Anterior cingulate cortex (tissue), 58 donors: ENCODE results near the gene CMIP.
"Not testable (repeated sequence)": the region's sequence is repeated elsewhere in the genome, so short reads cannot be mapped to it uniquely, and the experiment has no call there.

Experiments
- DNase-seq, 58 donors: peaks; one replicate each; lab custom pipeline; 2025; lab: John Stamatoyannopoulos, UW

Gene CMIP

DNA sequence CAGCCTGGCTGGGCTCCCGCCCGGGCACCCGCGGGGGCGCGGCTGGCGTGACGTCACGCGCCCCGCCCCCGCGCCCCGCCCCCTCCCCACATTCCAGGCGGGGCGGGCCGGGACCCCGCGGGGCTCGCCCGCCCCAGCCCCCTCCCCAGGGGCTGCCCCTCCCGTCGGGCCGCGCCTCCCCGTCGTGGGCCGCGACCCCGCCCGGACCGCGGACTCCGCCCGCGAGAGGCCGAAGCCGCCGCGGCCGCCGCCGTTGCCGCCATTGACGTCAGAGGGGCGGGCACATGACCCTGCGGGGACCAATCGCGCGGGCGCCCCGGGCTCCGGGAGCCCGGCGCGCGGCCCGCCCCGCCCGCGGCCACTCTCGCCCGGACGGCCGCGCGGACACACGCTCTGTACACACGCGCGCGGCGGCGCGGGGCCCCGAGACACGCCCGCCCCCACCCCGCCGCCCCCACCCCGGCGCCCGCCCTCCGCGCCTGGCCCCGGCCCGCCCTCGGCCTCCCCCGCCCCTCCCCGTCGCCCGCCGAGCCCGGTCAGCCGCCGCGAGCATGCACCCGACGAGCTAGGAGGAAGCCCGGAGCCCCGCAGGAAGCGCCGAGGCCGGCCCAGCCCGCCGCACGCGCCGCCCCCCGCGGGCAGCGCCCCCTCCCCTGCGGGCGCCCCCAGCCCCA lies at the start of gene CMIP:
Gene CMIP, plus strand, starts transcription at position 361 of the 674 bp plus-strand sequence.
- DNase-seq = peak in 52 of 58 donors; percentile 23 to 82 (median 70)

DNA sequence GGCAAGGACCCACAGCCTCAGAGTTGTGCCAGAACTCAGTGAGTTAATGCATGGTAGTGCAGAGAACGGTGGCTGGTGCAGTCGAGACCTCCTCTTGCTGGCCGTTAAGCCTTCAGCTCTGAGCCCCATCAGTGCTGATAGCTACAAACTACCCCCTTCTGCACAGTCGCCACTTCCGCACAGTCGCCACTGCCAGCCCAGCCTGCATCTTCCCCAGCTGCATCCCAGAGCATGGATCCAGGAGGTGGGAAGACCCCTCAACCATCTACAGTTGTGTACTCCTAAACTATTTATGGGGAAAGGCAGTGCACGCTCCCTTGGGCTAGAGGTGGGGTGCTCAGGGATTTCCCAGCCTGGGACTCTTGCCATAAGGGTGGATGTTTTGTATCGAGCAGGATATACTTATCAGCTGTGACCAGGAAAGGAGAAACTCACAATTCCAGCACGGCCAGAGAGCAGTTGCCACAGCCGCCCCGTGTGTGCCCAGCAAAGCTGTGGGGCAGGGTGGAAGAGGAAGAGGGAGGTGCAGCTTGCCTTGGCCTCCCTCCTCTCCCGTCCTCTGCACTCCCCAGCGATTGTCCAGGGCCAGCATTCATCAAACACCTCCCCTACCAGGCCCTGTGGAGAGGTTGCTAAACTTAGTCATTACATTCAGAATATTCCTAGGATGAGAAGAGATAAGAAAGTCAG lies 49.5 kb upstream of the CMIP start:
- DNase-seq = no peak

DNA sequence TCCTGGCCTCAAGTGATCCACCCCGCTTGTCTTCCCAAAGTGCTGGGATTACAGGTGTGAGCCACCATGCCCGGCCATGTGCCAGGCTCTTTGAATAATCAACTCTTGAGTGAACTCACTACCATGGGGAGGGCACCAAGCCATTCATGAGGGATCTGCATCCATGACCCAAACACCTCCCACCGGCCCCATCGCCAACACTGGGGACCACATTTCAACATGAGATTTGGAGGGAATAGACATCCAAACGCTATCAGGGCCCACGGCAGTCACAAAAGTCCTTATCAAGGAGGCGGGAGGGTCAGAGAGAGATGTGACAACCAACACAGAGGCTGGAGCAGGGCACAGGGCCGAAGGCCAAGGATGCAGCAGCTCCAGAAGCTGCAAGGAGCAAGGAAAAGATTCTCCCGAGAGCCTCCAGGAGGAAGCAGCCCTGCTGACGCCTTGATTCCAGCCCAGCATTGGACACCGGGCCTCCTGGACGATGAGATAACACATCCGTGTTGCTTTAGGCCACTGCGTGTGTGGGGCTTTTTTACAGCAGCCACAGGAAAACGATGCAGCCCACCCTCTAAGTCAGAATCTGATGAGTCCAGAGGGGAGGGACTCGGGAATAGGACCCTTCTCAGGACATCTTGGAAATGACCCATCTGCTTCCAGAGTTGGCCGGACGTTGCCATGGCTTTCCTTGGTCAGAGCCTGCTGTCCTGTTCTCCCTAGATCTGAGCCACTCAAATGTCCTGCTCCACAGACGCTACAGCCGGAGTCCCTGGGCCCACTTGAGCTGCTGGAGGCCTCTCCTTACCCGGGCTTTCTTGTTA lies 47.3 kb upstream of the CMIP start:
- no peak for DNase-seq

DNA sequence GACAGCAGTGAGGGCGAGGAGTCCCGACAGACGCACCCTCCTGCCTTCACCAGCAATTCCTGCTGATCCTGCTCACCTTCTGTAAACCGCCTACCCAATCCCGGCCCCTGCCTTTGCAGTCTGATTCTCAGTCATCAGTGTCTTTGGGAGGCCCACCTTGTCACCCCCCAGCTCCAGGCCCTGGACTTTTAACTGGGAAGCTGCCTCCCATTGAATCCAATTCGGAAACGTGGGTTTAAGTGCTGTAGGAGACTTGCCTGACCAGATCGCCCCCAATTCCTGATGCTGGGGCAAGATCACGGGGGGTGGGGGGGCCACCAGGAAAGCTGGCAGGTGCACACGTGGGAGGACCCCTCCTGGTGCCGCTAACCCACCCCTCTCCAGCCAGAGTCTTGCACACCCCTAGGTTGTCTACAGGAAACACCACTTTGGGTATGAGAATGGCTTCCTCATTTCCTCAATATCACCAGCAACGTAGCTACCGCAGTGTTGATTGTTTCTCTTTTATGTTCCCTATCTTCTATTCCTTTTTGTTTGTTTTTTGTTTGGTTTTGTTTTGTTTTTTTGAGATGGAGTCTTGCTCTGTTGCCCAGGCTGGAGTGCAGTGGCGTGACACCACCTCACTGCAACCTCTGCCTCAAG lies 46.6 kb upstream of the CMIP start:
- DNase-seq = no peak

DNA sequence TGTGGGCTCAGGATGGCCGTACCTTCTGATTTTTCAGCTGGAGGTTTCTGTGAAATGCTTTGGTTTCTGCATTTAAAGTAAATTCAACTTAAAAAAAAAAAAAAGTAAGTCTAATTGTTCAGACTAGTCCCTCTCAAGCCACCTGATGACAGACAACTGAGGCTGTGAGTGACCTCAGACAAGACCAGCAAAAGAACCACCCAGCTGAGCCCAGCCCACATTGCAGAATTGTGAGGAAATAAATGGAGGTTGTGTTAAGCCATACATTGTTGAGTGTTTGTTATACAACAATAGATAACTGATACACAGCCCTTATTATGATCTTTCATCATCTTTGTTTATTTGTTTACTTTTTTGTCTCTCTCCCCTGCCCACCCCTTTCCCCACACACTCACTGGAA lies 44.7 kb upstream of the CMIP start:
- DNase-seq = no peak

DNA sequence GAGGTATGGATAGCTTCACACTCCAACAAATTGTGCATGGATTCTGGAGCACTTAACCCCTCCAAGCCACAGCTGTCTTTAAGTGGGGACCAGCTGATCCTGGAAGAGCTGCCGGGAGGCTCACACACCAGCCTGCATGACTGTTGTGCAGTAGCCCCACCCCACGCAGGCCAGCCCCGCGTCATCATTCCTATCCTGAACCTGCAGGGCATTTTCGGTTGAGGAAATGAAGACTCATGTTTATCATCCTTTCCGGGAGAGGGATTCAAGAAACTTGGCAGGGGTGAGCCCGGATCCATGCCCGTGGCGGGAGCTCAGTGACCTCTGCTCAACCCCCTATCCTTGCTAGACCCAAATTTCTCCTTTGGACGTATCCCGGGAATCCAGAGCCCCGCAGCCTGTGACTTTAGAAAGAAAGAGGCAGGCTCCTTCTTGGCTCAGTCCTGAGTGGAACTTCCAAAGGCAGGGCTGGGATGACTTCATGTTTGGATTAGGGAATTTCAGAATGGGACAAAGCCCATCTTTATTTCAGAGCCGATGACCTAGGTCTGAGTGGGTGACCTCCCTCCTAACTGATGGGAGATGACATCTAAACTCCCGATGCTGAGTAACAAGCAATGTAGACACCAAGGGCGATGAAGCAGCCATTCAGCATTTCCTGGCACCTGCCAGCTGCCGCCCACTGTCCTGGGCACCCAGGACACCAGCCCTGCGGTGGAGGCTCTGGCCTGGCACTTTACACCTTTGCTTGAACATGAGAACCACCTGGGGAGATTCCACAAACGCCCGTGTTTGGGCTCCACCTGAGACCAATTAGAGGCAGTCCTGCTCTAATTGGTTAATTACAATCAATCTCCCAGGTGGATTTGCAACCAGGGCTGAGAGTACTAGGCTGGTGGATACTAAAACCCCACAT lies 43.3 kb upstream of the CMIP start:
- no peak for DNase-seq

DNA sequence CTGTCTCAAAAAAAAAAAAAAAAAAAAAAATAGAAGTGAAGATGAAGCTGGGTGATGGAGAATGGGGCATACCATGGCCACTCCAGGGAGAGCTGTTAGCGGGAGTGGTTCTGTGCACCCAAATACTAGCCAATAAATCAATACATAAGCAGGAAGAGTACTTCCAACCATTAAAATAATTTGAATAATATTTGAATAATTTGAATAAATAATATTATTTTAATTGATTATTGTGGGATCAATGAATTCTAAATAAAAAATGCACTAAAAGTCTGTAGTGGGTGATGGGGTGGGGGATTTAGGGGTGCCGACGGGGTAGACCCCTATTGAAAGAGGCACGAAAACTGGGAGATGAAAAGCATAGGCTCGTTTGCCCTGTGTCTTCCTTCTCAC lies 41.4 kb upstream of the CMIP start:
- DNase-seq = no peak

DNA sequence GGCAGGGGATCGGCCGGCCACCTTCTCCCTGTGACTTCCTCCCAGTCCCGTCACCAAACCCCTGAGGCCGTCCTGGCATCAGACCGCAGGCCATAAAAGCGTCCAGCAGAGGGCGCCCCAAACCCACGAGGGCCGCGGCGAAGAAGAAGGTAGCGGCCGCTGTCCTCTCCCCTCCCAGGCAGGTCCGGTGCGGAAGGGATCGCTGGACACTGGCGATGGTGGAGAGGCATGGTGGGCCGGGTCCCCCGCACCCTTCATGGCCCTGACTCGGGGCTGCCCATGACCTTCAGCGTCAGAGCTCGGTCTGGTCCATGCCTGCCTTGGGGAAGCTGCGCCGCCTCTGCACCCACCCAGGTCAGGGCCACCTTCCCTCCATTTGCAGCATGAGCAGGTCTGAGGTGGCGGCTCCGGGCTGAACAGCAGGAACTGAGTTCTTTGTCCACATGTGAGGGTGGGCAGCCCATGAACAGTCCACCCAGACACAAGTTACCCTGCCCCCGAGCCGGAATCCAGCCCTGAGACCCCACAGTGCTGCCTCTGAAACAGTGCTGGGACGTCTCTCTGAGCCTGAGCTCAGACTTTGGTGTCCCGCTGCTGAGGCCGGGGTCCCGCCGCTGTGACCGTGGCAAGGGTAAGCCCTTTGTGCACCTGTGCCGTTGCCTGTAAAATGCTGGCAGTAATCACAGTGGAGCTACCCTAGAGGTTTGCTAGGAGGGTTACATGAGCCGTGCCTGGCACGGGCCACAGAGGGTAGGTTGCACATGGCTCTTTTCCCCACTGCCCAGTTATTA lies 40.8 kb upstream of the CMIP start:
- DNase-seq = peak in 56 of 58 donors; percentile 15 to 88 (median 56)

DNA sequence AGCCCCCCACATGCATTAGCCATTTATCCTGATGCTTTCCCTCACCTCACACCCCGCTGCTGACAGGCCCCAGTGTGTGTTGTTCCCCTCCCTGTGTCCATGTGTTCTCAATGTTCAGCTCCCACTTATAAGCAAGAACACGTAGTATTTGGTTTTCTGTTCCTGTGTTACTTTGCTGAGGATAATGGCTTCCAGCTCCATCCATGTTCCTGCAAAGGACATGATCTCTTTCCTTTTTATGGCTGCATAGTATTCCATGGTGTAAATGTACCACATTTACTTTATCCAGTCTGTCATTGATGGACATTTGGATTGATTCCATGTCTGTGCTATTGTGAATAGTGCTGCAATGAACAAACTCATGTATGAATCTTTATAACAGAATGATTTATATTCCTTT lies 39.6 kb upstream of the CMIP start:
- DNase-seq = not testable (repeated sequence)

DNA sequence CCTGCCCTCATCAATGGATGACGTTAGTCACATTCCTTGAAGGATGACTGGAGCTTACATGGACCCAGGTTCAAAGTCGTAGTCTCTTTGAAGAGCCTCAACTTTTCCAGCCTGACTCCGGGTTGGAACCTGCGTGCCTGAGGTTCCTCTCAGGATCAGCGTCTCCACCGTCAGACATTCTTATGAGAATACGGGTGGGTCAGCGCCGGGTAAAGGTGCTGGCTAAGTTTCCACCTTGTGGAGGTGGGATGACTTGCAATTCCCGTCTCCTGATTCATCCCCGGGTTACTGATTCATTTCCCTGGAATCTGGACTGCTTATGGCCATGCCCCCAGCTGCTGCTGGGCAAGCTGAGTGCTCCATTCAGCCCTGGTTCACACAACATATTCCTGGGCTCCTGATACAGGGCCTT lies 38.9 kb upstream of the CMIP start:
- DNase-seq = no peak

DNA sequence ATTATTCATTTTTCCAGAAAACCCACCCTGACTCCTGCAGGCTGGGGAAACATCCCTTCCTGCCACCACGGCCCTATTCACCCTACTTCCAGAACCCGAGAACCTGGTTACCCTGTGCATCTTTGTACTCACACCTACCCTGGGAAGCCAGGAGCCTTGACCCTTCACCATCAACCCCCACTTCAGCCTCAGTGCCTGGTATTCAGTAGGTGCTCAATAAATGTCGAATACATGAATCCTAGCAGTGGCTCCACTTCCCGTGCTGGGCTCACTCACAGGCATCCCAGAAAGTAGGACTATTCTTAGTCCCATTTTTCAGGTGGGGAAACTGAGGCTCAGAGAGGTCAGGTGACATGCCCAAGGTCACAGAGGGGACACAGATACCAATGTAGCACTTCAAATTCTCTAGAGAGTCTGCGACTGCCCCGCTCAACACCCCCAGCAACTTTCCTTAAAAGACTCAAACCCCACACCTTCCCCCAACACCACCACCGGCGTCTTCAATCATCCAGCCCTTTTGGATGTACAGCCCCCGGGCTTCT lies 36.1 kb upstream of the CMIP start:
- DNase-seq = no peak

DNA sequence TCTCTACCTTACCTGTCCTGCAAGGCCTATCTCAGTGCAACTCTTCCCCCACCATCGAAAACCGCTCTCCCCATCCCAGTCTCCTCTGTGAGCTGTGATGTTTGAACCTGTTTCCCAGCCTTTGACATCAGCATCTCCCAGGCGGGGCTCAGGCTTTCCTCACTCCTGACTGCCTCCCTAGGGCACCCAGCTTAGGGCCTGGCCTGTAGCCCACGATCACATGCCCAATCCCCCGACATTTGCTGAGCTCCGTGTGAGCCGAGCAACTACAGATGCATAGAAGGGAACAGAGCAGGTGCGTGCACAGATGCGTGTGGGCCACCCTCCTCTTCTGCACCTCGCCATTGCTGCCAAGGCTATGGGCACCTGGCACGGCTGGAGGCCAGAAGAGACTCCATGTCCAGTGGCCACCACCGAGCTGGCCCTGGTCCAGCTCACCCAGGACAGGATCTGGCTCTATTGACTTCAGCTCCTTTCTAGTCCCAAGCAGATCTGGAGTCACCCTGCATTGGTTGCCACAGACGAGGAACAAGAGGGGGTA lies 35.5 kb upstream of the CMIP start:
- DNase-seq = no peak

DNA sequence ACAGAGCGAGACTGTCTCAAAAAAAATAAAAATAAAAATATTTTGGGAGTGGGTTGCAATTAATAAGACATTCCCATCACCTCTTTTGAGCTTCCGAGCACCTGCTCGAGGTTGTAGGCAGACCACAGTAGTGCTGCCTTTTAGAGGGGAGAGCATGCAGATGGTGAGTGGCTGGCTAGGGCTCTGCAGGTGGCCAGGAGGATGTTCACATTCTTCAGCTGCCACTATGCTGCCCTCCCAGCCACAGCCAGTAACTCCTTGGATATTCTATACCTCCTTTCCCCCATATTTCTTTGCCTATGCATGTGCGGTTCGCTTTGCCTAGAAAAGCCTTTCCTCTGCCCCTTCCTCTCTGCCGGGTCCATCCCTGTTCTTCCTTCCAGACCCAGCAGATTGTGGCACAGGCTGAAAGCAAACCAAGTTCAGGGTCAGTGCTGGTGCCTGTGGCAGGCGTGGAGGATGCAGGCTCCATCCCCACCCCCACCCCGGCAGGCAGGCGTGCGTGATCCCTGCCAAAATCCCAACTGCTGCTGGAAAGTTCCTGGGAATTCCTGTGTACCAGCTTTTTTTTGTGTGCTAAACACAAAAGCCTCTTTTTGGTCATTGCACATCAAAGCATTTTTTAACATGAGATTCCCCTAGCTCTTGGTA lies 33.8 kb upstream of the CMIP start:
- peak in 2 of 58 donors; percentile 2 to 6 for DNase-seq

DNA sequence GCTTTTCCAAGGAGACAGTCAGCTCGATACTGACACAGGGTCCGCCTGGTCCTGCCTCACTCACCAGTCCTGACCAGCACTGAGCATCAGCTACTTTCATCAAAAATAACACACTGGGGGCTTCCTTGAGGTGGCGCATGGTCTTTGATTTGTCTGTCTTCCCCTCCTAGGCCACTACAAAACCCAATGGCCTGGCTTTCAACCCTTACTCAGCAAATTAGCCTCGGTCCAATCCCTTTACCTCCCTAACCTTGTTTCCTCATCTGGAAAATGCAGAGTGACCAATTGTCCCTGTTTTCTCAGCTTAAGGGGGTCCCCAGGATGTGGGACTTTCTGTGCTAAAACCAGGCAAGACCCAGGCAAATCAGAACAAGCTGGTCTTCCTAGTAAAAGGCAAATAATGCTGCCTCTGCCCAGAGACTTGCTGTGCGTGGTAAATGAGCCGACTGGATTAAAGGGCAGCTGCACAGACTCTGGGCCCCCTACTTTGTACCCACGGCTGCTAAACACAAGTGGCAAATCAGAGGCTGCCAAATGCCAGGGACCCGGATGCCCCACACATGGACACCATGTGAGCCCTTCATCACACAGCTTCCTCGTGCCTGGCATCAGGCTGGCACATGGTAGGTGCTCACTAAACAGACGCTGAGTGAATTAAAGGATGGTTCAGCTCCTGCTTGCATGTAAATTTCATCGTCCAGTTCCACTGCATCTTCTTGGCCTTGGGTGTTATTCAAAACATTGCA lies 31.2 kb upstream of the CMIP start:
- DNase-seq = no peak

DNA sequence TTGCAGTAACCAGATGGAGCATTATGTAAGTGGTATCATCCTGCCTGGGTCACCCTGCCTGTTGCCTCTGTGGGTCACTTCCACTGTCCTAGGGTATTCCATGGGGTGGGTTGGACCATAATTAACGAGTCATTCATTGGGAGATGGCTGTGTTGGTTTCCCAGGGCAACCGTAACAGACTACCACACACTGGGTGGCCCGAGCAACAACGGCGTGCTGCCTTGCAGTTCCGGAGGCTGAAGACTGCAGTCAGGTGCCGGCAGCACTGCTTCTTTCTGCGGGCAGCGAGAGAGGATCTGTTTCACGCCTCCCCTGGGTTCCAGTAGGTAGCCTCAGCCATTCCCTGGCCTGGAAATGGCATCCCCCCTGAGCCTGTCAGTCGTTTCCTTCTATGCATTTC lies 28.9 kb upstream of the CMIP start:
- DNase-seq = peak in 25 of 58 donors; percentile 5 to 55 (median 16)

DNA sequence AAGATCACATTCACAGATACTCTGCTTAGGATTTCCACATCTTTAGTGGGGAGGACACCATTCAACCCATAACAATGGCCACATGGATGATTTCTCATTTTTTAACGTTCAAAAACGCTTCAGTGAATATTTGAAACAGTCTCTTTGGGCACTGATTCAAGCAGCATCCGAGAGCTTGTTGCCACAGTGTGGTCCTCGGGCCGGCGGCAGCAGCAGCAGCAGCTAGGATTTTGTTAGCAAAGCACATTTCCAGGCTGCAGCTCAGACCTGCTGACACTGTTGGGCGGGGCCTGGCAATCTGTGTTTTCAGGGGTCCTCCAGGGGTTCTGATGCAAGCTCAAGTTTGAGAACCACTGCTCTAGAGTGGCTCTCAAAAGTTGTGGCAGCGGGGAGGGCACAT lies 27.9 kb upstream of the CMIP start:
- DNase-seq = no peak

DNA sequence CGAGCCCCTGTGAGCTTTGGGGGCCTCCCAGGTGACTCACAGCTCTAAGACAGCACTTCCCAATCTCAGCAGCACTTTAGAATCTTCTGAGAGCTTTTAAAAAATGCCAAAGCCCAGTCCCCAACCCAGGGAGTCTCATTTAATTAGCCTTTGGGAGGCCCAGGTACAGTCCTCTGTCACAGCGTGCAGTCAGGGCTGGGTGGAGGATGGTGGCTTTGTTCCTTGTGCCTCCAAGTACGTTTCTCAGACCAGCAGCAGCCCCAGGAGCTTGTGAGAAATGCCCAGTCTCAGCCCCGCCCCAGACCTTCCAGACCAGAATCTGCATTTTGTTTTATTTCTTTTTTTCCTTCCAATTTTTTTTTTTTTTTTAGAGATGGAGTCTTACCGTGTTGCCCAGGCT lies 27.4 kb upstream of the CMIP start:
- no peak for DNase-seq
